ENCODE measurements around the gene TPP2.
A peak's percentile ranks its signal among the peaks of the same experiment; 100 is the strongest.

The TPP2 gene

GRCh38 chr13:102582256-102582655 lies 14.5 kb upstream of the TPP2 start:
- Mint-ChIP-seq H3K4me3 (no peak overlapping the region), H3K4me1 (ENCODE audit: low read depth) (peaks cover 9% of the 10 kb centered on the region), H3K27me3 (peaks cover 3% of the 10 kb centered on the region), H3K27ac (peak overlapping the region; percentile 16), H3K36me3 (ENCODE audit: low read depth) (no peaks in the 10 kb centered on the region), H3K9me3 (no peaks in the 10 kb centered on the region)
- DNase-seq: no peak

DNA sequence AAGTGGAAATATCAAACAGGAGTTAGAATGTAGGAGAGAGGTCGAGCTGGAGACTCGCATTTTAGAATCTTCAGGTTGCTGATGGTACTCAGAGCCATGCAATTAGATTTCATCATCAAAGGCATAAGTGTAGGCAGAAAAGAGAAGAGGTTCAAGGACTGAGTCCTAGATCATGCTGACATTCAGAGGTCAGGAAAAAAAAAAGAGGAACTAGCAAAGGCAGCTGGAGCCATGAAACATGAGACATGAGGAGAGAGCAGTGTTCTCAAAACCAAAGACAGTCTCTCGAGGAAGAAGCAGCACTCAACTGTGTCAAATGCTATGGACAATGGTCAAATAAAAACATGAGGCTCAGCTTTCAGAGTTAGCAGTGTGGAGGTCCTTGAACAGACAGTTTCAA lies 12.4 kb upstream of the TPP2 start:
- H3K9me3 Mint-ChIP-seq: no peaks in the 10 kb centered on the region
- peaks cover 9% of the 10 kb centered on the region for H3K4me1 Mint-ChIP-seq (ENCODE audit: low read depth)
- DNase-seq: no peak
- no peaks in the 10 kb centered on the region for H3K36me3 Mint-ChIP-seq (ENCODE audit: low read depth)
- H3K4me3 Mint-ChIP-seq: no peak overlapping the region
- H3K27ac Mint-ChIP-seq: no peak overlapping the region
- H3K27me3 Mint-ChIP-seq: peaks cover 3% of the 10 kb centered on the region

DNA sequence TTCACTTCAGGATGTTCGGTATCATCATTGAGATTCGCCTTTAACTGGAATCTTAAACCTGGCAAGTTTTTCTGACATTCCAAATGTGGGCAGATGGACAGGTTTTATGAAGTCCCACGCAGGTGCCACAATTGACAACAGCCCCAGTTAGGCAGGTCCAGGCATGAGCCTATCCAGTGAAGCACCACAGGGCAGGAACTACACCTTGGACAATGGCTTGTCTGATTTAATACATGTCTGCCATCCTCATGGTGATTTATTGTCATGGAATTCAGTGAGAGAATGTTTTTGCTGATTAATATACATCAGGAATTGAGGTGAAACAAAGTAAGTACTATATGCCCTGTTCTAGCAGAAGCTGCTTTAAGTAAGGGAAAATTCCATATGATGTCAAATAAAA lies 10.2 kb upstream of the TPP2 start:
- H3K9me3 Mint-ChIP-seq: no peaks in the 10 kb centered on the region

DNA sequence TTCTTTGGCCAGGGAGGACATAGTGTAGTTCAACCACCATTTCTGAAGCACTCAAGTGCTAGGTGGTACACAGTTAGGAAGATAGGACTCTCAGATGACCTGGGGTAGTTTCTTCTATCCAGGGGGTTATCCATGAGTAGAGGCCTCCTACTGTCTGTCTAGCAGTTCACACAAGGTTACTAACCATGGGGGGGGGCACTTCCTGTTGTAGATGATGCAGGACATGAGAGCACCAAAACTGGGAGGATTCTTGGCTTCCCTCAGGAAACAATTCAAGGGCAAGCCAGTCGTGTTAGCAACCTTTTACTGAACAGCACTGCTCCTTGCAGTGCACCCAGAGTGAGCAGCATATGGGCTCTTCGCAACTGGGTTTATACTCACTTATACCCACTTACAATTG lies 8.9 kb upstream of the TPP2 start:
- peaks cover 16% of the 10 kb centered on the region for H3K4me1 Mint-ChIP-seq (ENCODE audit: low read depth)
- no peak overlapping the region for H3K27ac Mint-ChIP-seq
- H3K27me3 Mint-ChIP-seq: no peaks in the 10 kb centered on the region
- H3K36me3 Mint-ChIP-seq (ENCODE audit: low read depth): peaks cover 2% of the 10 kb centered on the region
- H3K4me3 Mint-ChIP-seq: no peak overlapping the region
- no peaks in the 10 kb centered on the region for H3K9me3 Mint-ChIP-seq
- no peak for DNase-seq

More for the DNA sequence above, 10.2 kb upstream of the TPP2 start:
- Mint-ChIP-seq H3K4me3 (no peak overlapping the region), H3K36me3 (ENCODE audit: low read depth) (no peaks in the 10 kb centered on the region), H3K27me3 (no peaks in the 10 kb centered on the region), H3K27ac (no peak overlapping the region), H3K4me1 (ENCODE audit: low read depth) (peaks cover 11% of the 10 kb centered on the region)
- no peak for DNase-seq

DNA sequence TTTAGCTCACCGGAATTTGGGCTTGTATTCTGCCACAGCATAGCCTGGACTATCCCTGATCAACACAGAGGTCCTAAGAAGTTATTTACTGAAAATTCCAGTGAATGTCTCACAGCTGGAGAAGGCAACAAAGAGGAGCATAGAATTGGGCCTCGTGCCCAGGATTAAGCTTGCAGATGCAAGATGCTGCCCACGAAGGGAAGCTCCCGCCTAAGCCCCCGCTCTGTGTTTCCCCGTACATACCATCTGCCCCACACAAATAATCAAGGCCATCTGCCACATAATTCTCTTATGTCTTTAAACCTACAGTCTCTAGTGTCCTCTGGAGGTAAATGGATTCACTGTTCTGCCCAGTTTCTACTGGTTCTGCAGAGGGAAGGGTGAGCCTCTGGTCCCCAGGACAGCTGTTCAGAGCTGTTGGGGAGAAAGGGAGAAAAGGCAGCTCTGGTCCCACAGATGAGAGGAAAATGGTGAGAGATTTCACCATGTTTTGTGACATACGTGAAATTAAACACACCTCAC lies 7.4 kb upstream of the TPP2 start:
- Mint-ChIP-seq H3K27me3 (no peaks in the 10 kb centered on the region), H3K4me1 (ENCODE audit: low read depth) (peaks cover 23% of the 10 kb centered on the region), H3K4me3 (no peak overlapping the region), H3K36me3 (ENCODE audit: low read depth) (peaks cover 2% of the 10 kb centered on the region), H3K9me3 (no peaks in the 10 kb centered on the region), H3K27ac (no peak overlapping the region)
- DNase-seq: no peak

DNA sequence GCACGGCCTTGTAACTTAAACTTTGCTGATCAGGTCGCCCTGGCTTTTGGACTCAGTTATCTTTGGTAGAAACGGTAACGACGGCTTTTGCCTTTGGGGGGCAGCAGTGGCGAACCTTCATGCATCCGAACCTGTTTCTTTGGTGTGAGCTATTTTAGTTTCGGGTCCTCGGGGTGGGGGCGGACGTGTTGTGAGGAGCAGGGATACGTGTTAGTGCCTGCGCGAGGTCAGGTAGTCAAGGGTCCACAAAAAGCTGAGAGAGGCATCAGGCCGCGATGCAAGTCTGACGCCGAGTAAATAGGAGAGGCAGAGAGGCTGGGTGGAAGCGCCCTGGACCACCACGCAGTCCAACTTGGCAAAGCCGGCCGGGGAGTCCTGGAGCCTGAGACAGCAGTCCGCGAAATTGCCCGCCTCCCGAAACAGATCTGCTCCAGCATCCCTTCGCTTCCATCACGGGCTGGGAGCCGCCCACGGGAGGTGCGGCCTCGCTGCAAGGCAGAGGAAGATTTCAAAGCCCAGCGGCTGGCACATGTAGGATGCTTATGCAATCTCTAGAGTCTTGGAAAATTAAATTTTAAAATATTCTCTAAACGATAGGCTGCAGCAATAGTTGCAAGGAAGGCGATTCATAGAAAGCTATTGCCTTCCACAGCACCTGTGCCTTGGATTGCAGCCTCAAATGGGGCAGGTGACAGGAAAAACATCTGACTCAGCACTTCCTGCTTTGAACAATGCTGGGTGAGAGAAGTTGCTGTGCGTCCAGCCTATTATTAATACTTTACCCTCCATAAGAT lies 4.6 kb upstream of the TPP2 start:
- H3K27me3 Mint-ChIP-seq: no peaks in the 10 kb centered on the region
- H3K36me3 Mint-ChIP-seq (ENCODE audit: low read depth): peaks cover 11% of the 10 kb centered on the region
- H3K4me1 Mint-ChIP-seq (ENCODE audit: low read depth): peaks cover 37% of the 10 kb centered on the region
- H3K9me3 Mint-ChIP-seq: no peaks in the 10 kb centered on the region
- H3K27ac Mint-ChIP-seq: peak overlapping the region; percentile 94
- peak; percentile 85 for DNase-seq
- H3K4me3 Mint-ChIP-seq: peak overlapping the region; percentile 84

GRCh38 chr13:102593466-102593865 lies 3.3 kb upstream of the TPP2 start:
- no peaks in the 10 kb centered on the region for H3K27me3 Mint-ChIP-seq
- peak overlapping the region; percentile 77 for H3K27ac Mint-ChIP-seq
- no peak for DNase-seq
- no peaks in the 10 kb centered on the region for H3K9me3 Mint-ChIP-seq
- H3K36me3 Mint-ChIP-seq (ENCODE audit: low read depth): peaks cover 22% of the 10 kb centered on the region
- peaks cover 40% of the 10 kb centered on the region for H3K4me1 Mint-ChIP-seq (ENCODE audit: low read depth)
- H3K4me3 Mint-ChIP-seq: no peak overlapping the region

DNA sequence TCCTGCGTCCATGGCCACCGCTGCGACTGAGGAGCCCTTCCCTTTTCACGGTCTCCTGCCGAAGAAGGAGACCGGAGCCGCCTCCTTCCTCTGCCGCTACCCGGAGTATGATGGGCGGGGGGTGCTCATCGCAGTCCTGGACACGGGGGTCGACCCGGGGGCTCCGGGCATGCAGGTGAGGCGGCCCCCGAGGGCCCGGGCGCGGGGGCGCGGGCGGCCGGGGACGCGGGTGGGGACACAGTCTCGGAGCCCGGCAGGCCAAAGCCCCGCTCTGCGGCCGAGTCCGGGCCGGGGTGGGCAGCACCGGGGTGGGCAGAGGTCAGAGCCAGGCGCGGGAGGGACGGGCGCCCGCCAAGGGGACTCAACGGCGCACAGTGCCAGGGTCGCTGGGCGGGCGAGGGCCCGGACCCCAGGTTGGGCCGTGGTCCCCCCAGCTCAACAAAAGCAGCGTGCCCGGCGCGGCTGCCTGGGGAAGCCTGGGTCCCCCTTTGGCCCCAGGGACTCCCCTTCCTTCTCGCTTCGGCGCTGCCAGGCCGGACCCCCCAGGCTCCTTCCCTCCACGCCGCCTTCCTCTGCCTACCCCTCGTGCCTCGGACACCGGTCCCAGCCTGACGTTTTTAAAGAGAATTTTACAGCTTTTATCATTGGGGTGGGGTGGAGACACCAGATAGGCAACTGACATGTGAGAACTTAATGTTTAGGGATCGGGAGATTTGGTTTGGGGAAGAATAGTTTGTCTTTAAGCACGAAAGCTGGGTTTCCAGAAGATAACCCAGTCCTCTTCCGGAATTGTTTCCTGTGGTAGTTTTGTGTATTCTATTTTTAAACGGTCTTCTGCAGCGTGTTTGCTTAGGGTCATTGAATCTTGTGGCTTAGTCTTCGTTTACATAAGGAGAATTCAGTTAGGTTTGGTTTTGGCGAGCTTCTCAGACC lies 509 bp downstream of the TPP2 start:
- no peaks in the 10 kb centered on the region for H3K9me3 Mint-ChIP-seq
- H3K27me3 Mint-ChIP-seq: no peaks in the 10 kb centered on the region
- H3K36me3 Mint-ChIP-seq (ENCODE audit: low read depth): peaks cover 49% of the 10 kb centered on the region
- peak overlapping the region; percentile 99 for H3K4me3 Mint-ChIP-seq
- peak overlapping the region; percentile 100 for H3K27ac Mint-ChIP-seq
- peak; percentile 57 for DNase-seq
- H3K4me1 Mint-ChIP-seq (ENCODE audit: low read depth): peaks cover 64% of the 10 kb centered on the region

DNA sequence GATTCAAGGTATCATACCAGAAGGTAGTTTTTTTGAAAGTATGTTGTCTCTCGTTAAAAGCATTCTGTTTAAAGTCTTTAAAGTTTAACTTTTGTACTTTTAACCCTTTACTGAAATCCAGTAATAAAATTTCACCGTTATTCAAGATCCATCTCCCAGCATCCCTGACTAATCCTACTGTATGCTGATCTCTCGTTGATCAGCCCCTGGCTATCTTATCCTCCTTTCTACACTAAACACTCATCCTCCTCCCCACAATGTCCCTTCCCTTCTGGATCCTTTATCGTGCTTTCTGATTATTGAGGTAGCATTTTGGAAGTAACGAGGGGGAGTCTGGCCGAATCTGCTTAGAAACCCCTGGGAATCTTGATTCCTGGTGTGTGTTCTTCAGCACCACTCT lies 1.3 kb downstream of the TPP2 start:
- peak overlapping the region; percentile 99 for H3K4me3 Mint-ChIP-seq
- no peaks in the 10 kb centered on the region for H3K9me3 Mint-ChIP-seq
- H3K36me3 Mint-ChIP-seq (ENCODE audit: low read depth): peaks cover 57% of the 10 kb centered on the region
- peak overlapping the region; percentile 95 for H3K27ac Mint-ChIP-seq
- no peak for DNase-seq
- no peaks in the 10 kb centered on the region for H3K27me3 Mint-ChIP-seq
- peaks cover 64% of the 10 kb centered on the region for H3K4me1 Mint-ChIP-seq (ENCODE audit: low read depth)

DNA sequence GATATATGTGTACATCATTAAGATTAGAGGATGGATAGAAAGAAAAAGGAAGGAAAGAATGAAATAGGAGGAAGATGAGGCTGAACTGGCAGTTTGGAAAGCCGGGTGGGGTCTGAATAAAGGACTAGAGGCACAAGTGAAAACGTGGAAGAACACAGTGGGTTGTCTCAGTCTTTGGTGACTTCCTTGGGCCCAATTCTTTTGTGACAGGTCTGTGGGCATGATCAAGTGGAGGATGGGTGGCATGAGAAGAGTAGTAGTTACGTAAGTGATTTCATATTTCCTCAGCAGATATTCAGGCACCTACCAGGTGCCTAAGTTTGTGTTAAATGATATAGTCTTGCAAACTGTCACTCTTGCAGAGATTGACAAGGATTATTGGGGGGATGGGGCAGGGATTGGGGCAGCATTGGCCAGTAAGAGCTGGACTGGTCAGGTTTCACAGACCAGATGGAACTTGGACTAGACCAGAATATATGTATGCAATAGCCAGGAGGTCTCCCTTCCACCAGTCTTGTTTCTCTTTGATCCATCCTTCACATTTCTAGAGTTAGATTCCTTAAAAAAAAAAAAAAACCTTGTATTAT lies 2.7 kb downstream of the TPP2 start:
- Mint-ChIP-seq H3K4me3 (peak overlapping the region; percentile 99), H3K27me3 (no peaks in the 10 kb centered on the region), H3K4me1 (ENCODE audit: low read depth) (peaks cover 73% of the 10 kb centered on the region), H3K9me3 (no peaks in the 10 kb centered on the region), H3K27ac (peak overlapping the region; percentile 69), H3K36me3 (ENCODE audit: low read depth) (peaks cover 71% of the 10 kb centered on the region)
- no peak for DNase-seq

DNA sequence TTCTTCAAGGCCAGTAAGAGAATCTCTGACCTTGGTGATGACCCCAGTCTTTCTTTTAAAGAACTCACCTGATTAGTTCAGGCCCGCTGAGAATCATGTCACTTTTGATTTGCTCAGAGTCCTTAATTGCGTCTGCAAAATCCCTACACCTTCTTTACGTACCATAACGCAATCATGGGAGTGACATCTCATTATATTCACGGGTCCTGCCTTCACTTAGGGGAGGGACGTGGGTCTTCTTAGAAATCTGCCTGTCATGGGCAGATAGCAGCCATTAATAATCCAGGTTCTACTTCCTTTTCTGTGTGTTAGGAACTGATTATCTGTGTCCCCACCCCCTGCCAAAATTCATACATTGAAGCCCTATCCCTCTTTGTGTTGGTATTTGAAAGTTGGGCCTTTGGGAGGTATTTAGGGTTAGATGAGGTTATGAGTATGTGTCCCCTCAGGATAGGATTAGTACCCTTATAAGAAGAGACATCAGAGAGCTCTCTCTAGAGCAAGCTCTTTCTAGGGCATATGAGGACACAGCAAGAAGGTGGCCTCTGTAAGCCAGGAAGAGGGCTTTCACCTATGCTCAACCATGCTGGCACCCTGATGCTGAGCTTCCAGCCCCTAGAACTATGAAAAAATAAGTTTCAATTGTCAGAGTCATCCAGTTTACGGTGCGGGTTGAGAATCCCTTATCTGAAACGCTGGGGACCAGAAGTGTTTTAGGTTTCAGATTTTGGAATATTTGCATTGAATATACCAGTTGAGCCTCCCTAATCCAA lies 9.9 kb downstream of the TPP2 start:
- H3K9me3 Mint-ChIP-seq: peaks cover 2% of the 10 kb centered on the region
- DNase-seq: no peak
- no peaks in the 10 kb centered on the region for H3K27me3 Mint-ChIP-seq
- H3K4me1 Mint-ChIP-seq (ENCODE audit: low read depth): peaks cover 76% of the 10 kb centered on the region
- peak overlapping the region; percentile 50 for H3K27ac Mint-ChIP-seq
- no peak overlapping the region for H3K4me3 Mint-ChIP-seq
- peaks cover 95% of the 10 kb centered on the region for H3K36me3 Mint-ChIP-seq (ENCODE audit: low read depth)

GRCh38 chr13:102608974-102609373 lies 12.2 kb downstream of the TPP2 start:
- peaks cover 94% of the 10 kb centered on the region for H3K36me3 Mint-ChIP-seq (ENCODE audit: low read depth)
- no peak for DNase-seq
- peaks cover 70% of the 10 kb centered on the region for H3K4me1 Mint-ChIP-seq (ENCODE audit: low read depth)
- H3K9me3 Mint-ChIP-seq: peaks cover 2% of the 10 kb centered on the region
- H3K27ac Mint-ChIP-seq: peak overlapping the region; percentile 94
- H3K4me3 Mint-ChIP-seq: peak overlapping the region; percentile 16
- H3K27me3 Mint-ChIP-seq: no peaks in the 10 kb centered on the region

GRCh38 chr13:102609696-102610095 lies 12.9 kb downstream of the TPP2 start:
- no peak overlapping the region for H3K4me3 Mint-ChIP-seq
- peak overlapping the region; percentile 72 for H3K27ac Mint-ChIP-seq
- no peaks in the 10 kb centered on the region for H3K27me3 Mint-ChIP-seq
- H3K9me3 Mint-ChIP-seq: peaks cover 2% of the 10 kb centered on the region
- H3K4me1 Mint-ChIP-seq (ENCODE audit: low read depth): peaks cover 63% of the 10 kb centered on the region
- H3K36me3 Mint-ChIP-seq (ENCODE audit: low read depth): peaks cover 93% of the 10 kb centered on the region
- no peak for DNase-seq

Measured in activated T-cell treated with anti-CD3 and anti-CD28 coated beads, Interleukin-2, amount 50 U/mL, for 24 hours (primary cell).